MM.1S (cell line): ENCODE results near the gene C1orf21.

ENCODE experiments used
- DNase-seq: peaks from one replicate; pipeline ENCODE4 v3.0.0-alpha.2; 2015
- H2AFZ ChIP-seq: fragments of 300-600 bp; sonication (generic); 2 replicates; pipeline ENCODE4 v1.6.0; 2016; ENCODE audit warnings: antibody characterized with exemption, low read length
- H3F3A ChIP-seq: fragments of 300-600 bp; sonication (generic); 2 replicates; pipeline ENCODE4 v1.6.1; 2016; ENCODE audit warnings: mild to moderate bottlenecking, antibody characterized with exemption, low read length, moderate library complexity, mixed read lengths; ENCODE audit not compliant: insufficient read depth
- H3K27ac ChIP-seq: fragments of 300-600 bp; sonication (generic); 2 replicates; pipeline ENCODE4 v1.5.1; 2016; ENCODE audit warnings: mild to moderate bottlenecking, low read length
- H3K27me3 ChIP-seq: fragments of 300-600 bp; sonication (generic); replicated peaks from 2 replicates; pipeline ENCODE4 v1.6.0; 2016; ENCODE audit warnings: low read length; ENCODE audit not compliant: insufficient read depth
- H3K36me3 ChIP-seq: fragments of 300-600 bp; sonication (generic); replicated peaks from 2 replicates; pipeline ENCODE4 v1.6.1; 2016; ENCODE audit warnings: mild to moderate bottlenecking, low read length, mixed read lengths; ENCODE audit not compliant: insufficient read depth
- H3K4me1 ChIP-seq: fragments of 300-600 bp; sonication (generic); 2 replicates; pipeline ENCODE4 v1.6.1; 2016; ENCODE audit warnings: low read length, mixed read lengths
- H3K4me2 ChIP-seq: fragments of 300-600 bp; sonication (generic); 2 replicates; pipeline ENCODE4 v1.6.0; 2016; ENCODE audit warnings: low read depth, low read length
- H3K4me3 ChIP-seq: fragments of 300-600 bp; sonication (generic); 2 replicates; pipeline ENCODE4 v1.5.1; 2016; ENCODE audit warnings: low read length, mixed read lengths
- H3K79me2 ChIP-seq: fragments of 300-600 bp; sonication (generic); 2 replicates; pipeline ENCODE4 v1.6.1; 2016; ENCODE audit warnings: mixed run types, low read length, mixed read lengths
- H3K9ac ChIP-seq: fragments of 300-600 bp; sonication (generic); 2 replicates; pipeline ENCODE4 v1.6.1; 2016; ENCODE audit warnings: low read length, mixed read lengths
- H3K9me2 ChIP-seq: fragments of 300-600 bp; sonication (generic); replicated peaks from 2 replicates; pipeline ENCODE4 v1.6.1; 2016; ENCODE audit warnings: mild to moderate bottlenecking, low read length, mixed read lengths; ENCODE audit not compliant: insufficient read depth
- H3K9me3 ChIP-seq: fragments of 300-600 bp; sonication (generic); replicated peaks from 2 replicates; pipeline ENCODE4 v1.6.1; 2016; ENCODE audit warnings: mild to moderate bottlenecking, low read length, mixed read lengths; ENCODE audit not compliant: insufficient read depth
- H4K20me1 ChIP-seq: fragments of 300-600 bp; sonication (generic); 2 replicates; pipeline ENCODE4 v1.6.1; 2016; ENCODE audit warnings: mild to moderate bottlenecking, low read length, moderate library complexity, mixed read lengths; ENCODE audit not compliant: insufficient read depth
- EZH2 ChIP-seq: fragments of 300-600 bp; sonication (generic); optimal IDR thresholded peaks from 2 replicates; pipeline ENCODE3; 2017; ENCODE audit warnings: low read depth, mild to moderate bottlenecking, antibody characterized with exemption, low read length, mixed read lengths
- EZH2phosphoT487 ChIP-seq: fragments of 300-600 bp; sonication (generic); IDR thresholded peaks from 2 replicates; pipeline ENCODE4 v1.6.1; 2018; ENCODE audit warnings: antibody characterized with exemption, low read length
- TF ChIP-seq, protein P1 (sequence below): fragments of 300-600 bp; sonication (generic); IDR thresholded peaks from 2 replicates; pipeline ENCODE4 v1.5.1; 2016; ENCODE audit warnings: antibody characterized with exemption, low read length, mixed read lengths

The C1orf21 gene

DNA sequence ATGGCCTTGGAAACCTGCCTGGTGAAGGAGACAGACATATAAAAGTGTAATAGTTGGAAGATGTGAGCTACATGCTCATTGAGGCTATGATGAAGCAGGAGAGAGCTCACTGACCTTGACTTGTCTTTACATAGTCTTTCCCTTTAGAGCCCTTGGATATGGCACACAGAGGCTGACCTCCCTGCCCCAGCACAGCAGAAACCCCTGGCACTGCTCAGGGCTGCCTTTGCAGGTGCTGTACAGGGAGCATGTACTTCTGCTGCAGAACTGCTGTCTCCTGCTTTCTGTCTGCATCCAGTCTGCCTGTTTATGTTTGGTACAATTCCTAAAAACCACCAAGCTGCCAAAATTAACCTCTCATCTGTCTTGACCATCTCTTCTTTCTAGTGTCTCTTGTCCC, 80.5 kb downstream of the C1orf21 start:
- peaks cover 24% of the 10 kb centered on the region for H3K79me2 ChIP-seq

DNA sequence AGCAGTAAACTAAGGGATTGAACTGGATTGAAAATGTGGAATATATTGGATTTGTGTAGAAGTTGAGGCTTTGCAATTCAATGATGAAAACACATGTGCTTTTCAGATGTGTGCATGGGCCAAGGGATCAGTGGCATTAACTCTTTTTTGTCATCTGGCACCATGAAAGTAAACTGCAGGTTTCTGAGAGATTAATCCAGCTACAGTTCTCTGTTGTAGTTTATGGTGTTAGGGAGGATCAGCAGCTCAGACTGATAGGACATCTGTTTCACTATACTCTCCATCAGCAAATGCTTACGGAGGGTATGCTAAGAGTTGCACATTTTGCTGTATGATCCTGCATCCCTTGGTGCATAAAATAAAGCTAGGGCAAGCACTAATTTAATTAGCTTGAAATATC, 82.6 kb downstream of the C1orf21 start:
- H3K27ac ChIP-seq: no peak overlapping the region
- no peaks in the 10 kb centered on the region for H3K36me3 ChIP-seq
- H3K4me3 ChIP-seq: no peak overlapping the region
- no peak overlapping the region for H3K9ac ChIP-seq
- no peaks in the 10 kb centered on the region for H3K27me3 ChIP-seq
- no peaks in the 10 kb centered on the region for H4K20me1 ChIP-seq
- H3F3A ChIP-seq: no peaks in the 10 kb centered on the region
- H3K9me3 ChIP-seq: no peaks in the 10 kb centered on the region
- TF ChIP-seq EZH2phosphoT487 (no peak), EZH2 (no peak)
- TF ChIP-seq, protein P1, sequence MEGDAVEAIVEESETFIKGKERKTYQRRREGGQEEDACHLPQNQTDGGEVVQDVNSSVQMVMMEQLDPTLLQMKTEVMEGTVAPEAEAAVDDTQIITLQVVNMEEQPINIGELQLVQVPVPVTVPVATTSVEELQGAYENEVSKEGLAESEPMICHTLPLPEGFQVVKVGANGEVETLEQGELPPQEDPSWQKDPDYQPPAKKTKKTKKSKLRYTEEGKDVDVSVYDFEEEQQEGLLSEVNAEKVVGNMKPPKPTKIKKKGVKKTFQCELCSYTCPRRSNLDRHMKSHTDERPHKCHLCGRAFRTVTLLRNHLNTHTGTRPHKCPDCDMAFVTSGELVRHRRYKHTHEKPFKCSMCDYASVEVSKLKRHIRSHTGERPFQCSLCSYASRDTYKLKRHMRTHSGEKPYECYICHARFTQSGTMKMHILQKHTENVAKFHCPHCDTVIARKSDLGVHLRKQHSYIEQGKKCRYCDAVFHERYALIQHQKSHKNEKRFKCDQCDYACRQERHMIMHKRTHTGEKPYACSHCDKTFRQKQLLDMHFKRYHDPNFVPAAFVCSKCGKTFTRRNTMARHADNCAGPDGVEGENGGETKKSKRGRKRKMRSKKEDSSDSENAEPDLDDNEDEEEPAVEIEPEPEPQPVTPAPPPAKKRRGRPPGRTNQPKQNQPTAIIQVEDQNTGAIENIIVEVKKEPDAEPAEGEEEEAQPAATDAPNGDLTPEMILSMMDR: no peak
- DNase-seq: no peak
- no peak overlapping the region for H2AFZ ChIP-seq
- H3K9me2 ChIP-seq: no peaks in the 10 kb centered on the region
- H3K4me2 ChIP-seq: no peak overlapping the region
- no peaks in the 10 kb centered on the region for H3K4me1 ChIP-seq
- peaks cover 22% of the 10 kb centered on the region; the same call in 1 of the 2 replicates for H3K79me2 ChIP-seq

More for the DNA sequence above, 80.5 kb downstream of the C1orf21 start:
- no peak overlapping the region for H3K4me3 ChIP-seq
- H3F3A ChIP-seq: no peaks in the 10 kb centered on the region
- no peak for DNase-seq
- H2AFZ ChIP-seq: no peak overlapping the region
- no peaks in the 10 kb centered on the region for H3K9me3 ChIP-seq
- no peak overlapping the region for H3K9ac ChIP-seq
- H3K27ac ChIP-seq: no peak overlapping the region
- no peaks in the 10 kb centered on the region for H3K27me3 ChIP-seq
- H4K20me1 ChIP-seq: no peaks in the 10 kb centered on the region
- no peak overlapping the region for H3K4me2 ChIP-seq
- H3K36me3 ChIP-seq: no peaks in the 10 kb centered on the region
- no peaks in the 10 kb centered on the region for H3K9me2 ChIP-seq
- TF ChIP-seq, protein P1: no peak
- no peak for TF ChIP-seq EZH2
- TF ChIP-seq EZH2phosphoT487: no peak
- H3K4me1 ChIP-seq: peaks cover 6% of the 10 kb centered on the region

DNA sequence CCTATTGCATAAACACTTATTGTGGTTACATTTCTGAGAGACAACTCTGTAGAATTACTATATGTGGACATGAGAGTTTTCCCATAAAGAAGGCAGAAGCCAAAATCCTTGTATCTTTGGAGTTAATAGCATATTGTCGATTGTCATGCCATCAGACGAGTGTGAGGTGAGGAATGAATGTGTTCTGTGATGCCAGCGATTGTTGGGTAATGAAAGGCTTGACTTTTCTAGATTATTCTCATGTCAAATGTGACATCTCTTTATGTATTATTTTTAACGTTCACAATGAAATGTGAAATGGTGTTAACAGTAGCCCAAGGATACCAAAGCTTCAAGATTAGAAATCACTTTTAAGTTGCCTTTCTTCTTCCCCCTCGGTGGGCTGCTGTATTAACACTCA, 84.9 kb downstream of the C1orf21 start:
- no peaks in the 10 kb centered on the region for H3K4me1 ChIP-seq
- H3K4me2 ChIP-seq: no peak overlapping the region
- no peaks in the 10 kb centered on the region for H3K9me2 ChIP-seq
- no peaks in the 10 kb centered on the region for H3K36me3 ChIP-seq
- H3K9me3 ChIP-seq: no peaks in the 10 kb centered on the region
- no peaks in the 10 kb centered on the region for H3K27me3 ChIP-seq
- H3F3A ChIP-seq: no peaks in the 10 kb centered on the region
- no peak overlapping the region for H3K4me3 ChIP-seq
- no peak for DNase-seq
- no peak for TF ChIP-seq EZH2phosphoT487
- TF ChIP-seq EZH2: no peak
- TF ChIP-seq, protein P1: no peak
- H3K79me2 ChIP-seq: peaks cover 21% of the 10 kb centered on the region; the same call in 1 of the 2 replicates
- no peak overlapping the region for H3K9ac ChIP-seq
- H4K20me1 ChIP-seq: no peaks in the 10 kb centered on the region
- H2AFZ ChIP-seq: no peak overlapping the region
- H3K27ac ChIP-seq: no peak overlapping the region
